HUDEP-2 (cell line): ENCODE measurements around the gene RHBDD3.
"Not testable (repeated sequence)": the region's sequence is repeated elsewhere in the genome, so short reads cannot be mapped to it uniquely, and the experiment has no call there.

Experiments
- DNase-seq, 76 experiments: peaks; one replicate each; lab custom pipeline; 2025; ENCODE audit not compliant: unreplicated experiment in 76 of 76; lab: John Stamatoyannopoulos, UW

The RHBDD3 gene

DNA sequence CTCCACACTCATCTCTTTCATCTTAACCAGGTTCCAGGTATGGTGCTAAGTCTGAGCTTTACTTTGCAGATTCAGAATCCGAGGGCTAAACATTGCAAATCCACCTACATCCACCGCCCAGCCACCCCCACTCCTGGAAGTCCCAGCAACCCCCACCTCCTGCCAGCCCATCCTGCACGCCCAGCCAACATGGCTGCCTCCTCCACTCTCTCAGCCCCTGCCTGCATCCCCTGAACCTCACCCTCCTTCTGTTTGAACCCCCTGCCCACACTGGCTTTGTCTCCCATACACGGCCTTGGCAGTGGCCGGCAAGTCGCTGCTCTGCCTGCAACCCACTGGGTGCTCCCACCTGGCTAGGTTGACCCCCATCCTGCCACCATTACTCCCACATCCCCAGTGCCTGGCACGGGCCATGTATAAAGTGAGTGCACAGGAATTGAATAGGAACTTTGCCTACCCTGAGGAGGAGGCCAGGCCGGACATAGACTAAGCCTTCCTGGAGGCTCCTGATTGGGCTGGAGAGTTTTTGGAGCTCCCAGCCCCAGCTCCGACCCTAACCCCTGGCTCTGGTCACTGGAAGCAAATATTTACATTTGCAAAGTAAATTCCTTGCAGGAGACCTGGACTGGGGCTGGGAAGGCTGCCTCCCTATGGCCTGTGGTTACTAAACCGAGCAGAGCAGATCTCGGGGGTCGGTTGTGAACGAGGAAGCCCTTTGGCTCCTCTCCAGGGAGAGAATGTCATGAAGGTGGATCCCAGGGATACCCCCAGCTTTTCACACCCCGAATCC lies 47.7 kb downstream of the RHBDD3 start:
- DNase-seq = no peak

DNA sequence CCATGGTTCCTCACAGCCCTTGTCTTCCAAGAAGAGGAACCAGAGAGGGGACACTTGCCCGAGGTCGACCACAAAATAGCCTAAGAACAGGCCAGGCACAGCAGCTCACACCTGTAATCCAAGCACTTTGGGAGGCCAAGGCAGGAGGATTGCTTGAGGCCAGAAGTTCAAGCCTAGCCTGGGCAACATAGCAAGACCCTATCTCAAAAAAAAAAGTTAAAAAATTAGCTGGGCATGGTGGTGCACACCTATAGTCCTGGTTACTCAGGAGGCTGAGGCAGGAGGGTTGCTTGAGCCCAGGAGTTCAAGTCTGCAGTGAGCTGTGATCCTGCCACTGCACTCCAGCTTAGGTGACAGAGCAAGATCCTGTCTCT lies 48.4 kb downstream of the RHBDD3 start:
- DNase-seq = not testable (repeated sequence)

GRCh38 chr22:29218758-29219408 lies 48.9 kb downstream of the RHBDD3 start:
- DNase-seq = no peak

DNA sequence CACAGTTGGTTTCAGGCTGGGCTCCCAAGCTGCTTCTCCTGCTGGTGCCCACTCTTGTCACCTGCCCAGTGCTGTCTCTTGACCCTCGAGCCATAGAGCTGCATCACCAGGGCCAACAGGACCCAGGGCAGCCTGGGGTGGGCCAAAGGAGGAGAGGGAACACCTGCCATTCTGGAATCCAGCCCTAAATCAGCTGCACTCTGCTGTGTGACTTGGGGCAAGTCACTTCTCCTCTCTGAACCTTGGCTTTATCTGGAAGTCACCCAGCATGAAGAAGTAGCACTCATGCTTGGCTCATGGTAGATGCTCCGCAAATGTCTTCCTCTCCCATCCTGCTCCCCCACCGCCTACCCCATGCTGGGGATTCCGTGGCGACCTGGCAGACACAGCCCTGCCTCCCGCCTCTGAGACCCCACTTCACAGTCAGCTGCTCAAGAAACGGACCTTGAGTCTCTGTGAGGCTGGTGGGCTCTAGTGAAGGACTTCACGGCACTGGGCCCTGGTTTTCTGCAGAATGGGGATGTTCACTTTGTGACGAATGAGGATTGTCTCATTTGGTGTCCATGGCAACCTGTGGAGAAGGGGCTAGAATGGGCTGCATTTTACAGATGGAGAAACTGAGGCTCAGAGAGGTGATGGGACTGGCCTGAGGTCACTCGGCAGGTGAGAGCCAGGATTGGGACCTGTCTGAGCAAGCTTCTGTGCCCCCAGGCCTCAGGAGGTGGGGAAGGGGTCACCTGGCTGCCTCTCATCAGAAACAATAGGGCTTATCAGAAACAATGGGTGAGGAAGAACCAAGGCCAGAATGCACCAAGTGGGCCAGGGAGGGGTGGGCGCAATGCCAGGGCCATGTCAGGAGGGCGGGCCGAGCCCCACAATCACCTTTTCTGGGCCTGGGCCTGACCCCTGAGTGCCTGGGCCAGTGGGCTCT lies 49.7 kb downstream of the RHBDD3 start:
- no peak for DNase-seq

DNA sequence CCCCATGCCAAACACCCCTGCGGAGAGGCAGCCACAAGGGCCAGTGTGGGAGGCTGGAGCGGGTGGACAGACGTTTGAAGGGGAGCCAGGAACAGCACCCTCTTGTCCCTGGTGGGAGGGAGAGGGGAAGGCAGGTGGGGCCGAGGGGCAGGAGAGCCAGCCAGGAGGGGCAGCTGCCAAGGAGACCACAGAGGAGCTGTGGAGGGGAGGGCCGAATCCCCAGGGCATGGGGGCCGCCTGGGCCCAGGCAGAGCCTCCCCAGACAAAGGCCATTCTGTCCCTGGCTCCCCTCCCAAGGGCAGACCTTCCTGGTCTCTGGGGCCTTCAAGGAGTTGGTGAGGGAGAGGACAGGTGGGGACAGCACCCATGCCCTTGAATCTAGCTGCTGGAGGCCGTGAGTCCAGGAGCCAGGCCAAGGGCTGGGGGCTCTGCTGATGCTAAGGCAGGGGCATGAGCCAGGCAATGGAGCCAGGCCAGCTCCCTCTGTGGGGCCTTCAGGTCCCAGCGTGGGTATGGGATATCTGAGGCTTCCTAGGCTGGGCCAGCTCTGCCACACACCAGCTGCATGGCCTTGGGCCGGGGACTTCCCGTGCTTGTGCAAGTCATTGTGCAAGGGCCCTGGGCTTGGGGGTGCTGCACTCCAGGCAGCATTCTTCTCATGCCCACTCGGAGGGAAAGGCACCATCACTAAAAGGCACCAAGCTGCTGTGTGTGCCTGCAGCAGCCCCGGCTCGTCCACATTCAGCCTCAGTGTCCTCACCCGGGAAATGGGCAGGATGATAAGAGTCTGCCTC lies 50.7 kb downstream of the RHBDD3 start:
- DNase-seq = no peak

GRCh38 chr22:29216011-29216872 lies 51.5 kb downstream of the RHBDD3 start:
- DNase-seq = no peak

- DNase-seq = no peak
These were observed 52.5 kb downstream of the RHBDD3 start for GRCh38 chr22:29215012-29215860.

- no peak for DNase-seq
These were observed 53.5 kb downstream of the RHBDD3 start for GRCh38 chr22:29214232-29214631.

GRCh38 chr22:29213493-29213892 lies 54.3 kb downstream of the RHBDD3 start:
- no peak for DNase-seq

DNA sequence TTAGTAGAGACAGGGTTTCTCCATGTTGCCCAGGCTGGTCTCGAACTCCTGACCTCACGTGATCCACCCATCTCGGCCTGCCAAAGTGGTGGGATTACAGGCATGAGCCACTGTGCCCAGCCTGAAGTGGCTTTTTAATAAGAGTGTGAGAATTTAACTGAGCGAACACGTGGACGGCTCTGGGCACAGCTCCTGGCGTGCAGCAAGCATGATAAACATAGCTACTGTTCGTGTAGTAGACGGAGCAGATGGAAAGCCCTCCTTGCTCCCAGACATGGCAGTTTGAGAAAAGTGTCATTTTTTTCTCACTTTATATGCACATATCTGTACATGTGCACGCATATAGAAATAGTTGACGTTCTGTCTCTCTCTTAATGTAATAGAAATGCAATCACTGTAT lies 55.0 kb downstream of the RHBDD3 start:
- DNase-seq = no peak

DNA sequence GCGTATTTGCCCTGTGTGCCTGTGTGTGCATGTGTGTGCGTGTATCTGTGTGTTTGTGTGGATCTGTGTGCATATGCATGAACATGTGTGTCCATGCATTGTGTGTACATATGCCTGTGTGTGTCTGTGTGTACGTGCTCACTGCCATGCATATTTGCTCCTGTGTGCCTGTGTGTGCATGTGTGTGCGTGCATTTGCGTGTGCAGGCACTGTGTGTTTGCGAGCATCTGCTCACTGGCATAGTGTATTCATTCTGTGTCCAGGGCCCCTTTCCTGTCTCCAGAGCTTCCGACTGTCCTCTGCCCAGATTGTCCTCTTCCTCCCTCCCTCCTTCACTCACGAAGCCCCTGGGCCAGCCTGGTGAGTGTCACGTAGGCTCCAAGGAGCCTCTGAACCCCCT lies 56.3 kb downstream of the RHBDD3 start:
- DNase-seq = no peak

GRCh38 chr22:29211066-29211465 lies 56.7 kb downstream of the RHBDD3 start:
- DNase-seq = no peak
